Bronchial epithelial cell (primary cell): Measurements from ENCODE around the gene IGF1. TPM values are rescaled to one million over a fixed set of nuclear protein-coding genes. Genes with fewer than 3 reads are reported as not detected.
A peak's percentile ranks its signal among the peaks of the same experiment; 100 is the strongest.

ENCODE experiments used
- DNase-seq: peaks from one replicate; pipeline ENCODE4 v3.0.0-alpha.2; 2010; ENCODE audit warnings: low read depth
- FAIRE-seq: peaks from 2 replicates; lab custom pipeline; 2011; peaks lifted over from hg19 to GRCh38; lab: Jason Lieb, UNC
- H3K27me3 ChIP-seq: 2 replicates; pipeline ENCODE4 v1.5.1; 2011; ENCODE audit warnings: low read length; ENCODE audit not compliant: control insufficient read depth, insufficient read depth
- H3K36me3 ChIP-seq: 2 replicates; pipeline ENCODE4 v1.5.1; 2011; ENCODE audit warnings: low read length; ENCODE audit not compliant: control insufficient read depth, insufficient read depth
- H3K4me3 ChIP-seq: 2 replicates; pipeline ENCODE4 v1.5.1; 2011; ENCODE audit warnings: mild to moderate bottlenecking, low read depth, low read length, control low read depth
- CTCF ChIP-seq: IDR thresholded peaks from 2 replicates; pipeline ENCODE4 v1.5.1; 2011; ENCODE audit warnings: mild to moderate bottlenecking, moderate library complexity, low read length, control low read depth, inconsistent platforms; ENCODE audit not compliant: insufficient read depth, severe bottlenecking
- total RNA-seq: library from RNA; depleted of rRNA; stranded (reverse); fragments of >200 nt; gene quantifications from 2 replicates; pipeline ENCODE4 v1.2.1, GENCODE V29; 2014

The IGF1 gene
- total RNA-seq, 1 donor from 2014 or later: 0.26 TPM

GRCh38 chr12:102399653-102400052, 80.7 kb downstream of the IGF1 start:
- no peaks in the 10 kb centered on the region for H3K27me3 ChIP-seq
- FAIRE-seq (no peak), DNase-seq (no peak)
- no peak overlapping the region for H3K4me3 ChIP-seq
- no peaks in the 10 kb centered on the region for H3K36me3 ChIP-seq
- no peak for TF ChIP-seq CTCF

DNA sequence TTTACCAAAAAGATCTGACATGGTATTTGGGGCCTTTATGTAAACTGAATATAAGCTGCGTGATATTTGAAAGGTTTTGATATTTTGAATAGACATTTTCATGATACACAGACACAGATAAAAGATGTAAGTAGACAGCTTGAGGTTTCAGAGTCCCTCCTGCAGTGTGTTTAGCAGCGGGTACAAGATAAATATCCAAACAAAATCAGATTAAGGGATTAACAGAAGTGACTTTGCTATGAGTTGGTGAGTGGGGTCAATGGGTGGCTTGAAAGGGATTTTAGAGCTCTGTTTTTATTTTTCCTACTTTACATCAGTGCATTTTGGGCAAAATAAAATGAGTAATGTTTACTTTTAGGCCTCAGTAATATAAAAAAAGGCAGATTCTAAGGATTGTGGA, 84.1 kb downstream of the IGF1 start:
- no peak for FAIRE-seq
- TF ChIP-seq CTCF: no peak
- Histone ChIP-seq H3K27me3 (no peaks in the 10 kb centered on the region), H3K4me3 (no peak overlapping the region), H3K36me3 (no peaks in the 10 kb centered on the region)
- DNase-seq: no peak

- no peak overlapping the region for H3K4me3 ChIP-seq
- no peak for FAIRE-seq
- no peak for TF ChIP-seq CTCF
- H3K36me3 ChIP-seq: no peaks in the 10 kb centered on the region
- peak; percentile 7 for DNase-seq
- H3K27me3 ChIP-seq: no peaks in the 10 kb centered on the region
Measured at GRCh38 chr12:102394200-102394599, 86.2 kb downstream of the IGF1 start.

GRCh38 chr12:102390068-102390467, 90.3 kb downstream of the IGF1 start:
- no peak for DNase-seq
- no peak for TF ChIP-seq CTCF
- no peak for FAIRE-seq
- no peaks in the 10 kb centered on the region for H3K27me3 ChIP-seq
- H3K4me3 ChIP-seq: no peak overlapping the region
- H3K36me3 ChIP-seq: no peaks in the 10 kb centered on the region

GRCh38 chr12:102388469-102388868, 91.9 kb downstream of the IGF1 start:
- TF ChIP-seq CTCF: no peak
- Histone ChIP-seq H3K27me3 (no peaks in the 10 kb centered on the region), H3K4me3 (no peak overlapping the region), H3K36me3 (no peaks in the 10 kb centered on the region)
- DNase-seq (no peak), FAIRE-seq (no peak)

- TF ChIP-seq CTCF: no peak
- Histone ChIP-seq H3K36me3 (no peaks in the 10 kb centered on the region), H3K4me3 (no peak overlapping the region), H3K27me3 (no peaks in the 10 kb centered on the region)
- FAIRE-seq (no peak), DNase-seq (no peak)
Measured at GRCh38 chr12:102385343-102385742, 95.0 kb downstream of the IGF1 start.
